Measurements from ENCODE around the gene MAP4K5.

GRCh38 chr14:50562841-50563240 lies 30.5 kb upstream of the MAP4K5 start:
- TF ChIP-seq CTCF (IDR thresholded peaks at IDR 0.05) (no peak), POLR2AphosphoS5 (IDR thresholded peaks at IDR 0.05) (no peak)

Measured in breast epithelium (tissue), 3 donors.